NCI-H446 (cell line): ENCODE measurements around the gene BIK.

Experiments
- DNase-seq, 2 experiments: peaks; one replicate each; lab custom pipeline; 2025; lab: John Stamatoyannopoulos, UW

Gene BIK

GRCh38 chr22:43162412-43163150, 52.0 kb downstream of the BIK start:
- DNase-seq, result no peak

DNA sequence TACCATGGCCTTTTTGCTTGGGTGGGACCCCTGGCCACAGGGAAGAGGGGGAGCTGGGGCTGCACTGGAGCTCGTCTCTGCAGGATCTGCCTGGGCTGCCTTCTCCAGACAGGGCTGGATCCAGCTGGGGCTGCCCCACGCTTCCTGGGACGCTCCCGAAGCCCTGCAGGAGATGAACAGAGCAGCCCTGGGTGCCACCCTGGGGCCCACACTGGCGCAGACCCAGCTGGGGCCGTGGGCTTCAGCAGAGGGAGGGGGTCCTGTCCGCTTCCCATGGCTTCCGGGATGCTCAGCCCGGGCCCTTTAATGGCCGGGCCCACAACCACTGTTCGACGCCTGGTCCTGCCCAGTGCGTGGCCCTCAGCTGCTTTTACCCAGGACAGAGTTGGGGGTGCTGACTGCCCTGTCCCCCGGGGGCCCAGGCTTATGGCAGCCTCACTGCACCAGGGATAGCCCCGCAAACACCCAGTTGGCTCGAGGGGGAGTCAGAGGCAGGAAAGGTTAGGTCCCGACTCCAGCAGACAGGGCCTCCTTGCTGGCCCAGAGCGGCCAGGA, 52.8 kb downstream of the BIK start:
- DNase-seq, result no peak

GRCh38 chr22:43164636-43165035, 54.1 kb downstream of the BIK start:
- no peak for DNase-seq

- DNase-seq, result no peak
Measured at GRCh38 chr22:43166132-43166930, 55.8 kb downstream of the BIK start.

GRCh38 chr22:43167001-43167589, 56.5 kb downstream of the BIK start:
- no peak for DNase-seq

DNA sequence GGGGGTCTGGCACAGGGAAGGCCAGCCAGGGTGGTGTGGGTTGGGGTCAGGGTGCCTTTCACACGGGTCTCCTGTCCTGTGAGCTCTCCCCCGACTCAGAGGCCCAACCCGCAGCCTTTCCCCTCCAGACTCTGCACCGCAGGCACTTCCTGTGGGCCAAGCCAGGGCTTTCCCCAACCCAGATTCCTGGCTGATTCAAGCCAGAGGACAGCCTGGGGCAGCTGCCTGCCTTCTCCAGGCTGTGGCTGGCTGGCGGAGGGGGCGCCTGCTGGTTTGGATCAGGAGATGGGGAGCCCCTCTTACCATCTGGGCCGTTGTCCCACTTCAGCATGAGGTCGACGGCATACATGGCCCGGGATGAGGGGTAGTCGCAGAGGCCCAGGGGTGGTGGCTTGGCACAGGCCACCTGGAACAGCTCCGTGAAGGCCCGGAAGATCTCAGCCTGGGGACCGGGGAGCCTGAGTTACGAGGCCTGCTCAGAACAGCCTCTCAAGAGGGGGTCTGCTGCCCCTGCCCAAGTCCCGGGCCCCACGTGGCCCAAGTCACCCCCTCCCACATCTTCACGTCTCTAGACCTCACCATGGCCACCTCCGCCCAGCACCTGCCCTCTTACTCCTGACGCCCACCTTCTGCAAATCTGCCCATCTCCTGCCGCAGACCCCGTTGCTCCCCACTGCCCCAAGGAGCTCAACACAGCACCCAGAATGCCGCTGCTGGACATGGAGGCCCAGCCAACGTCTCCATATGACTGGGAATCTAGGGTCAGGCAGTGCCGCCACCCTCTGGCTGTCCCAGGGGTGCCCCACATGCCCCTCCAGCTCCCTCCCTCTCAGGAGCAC, 58.1 kb downstream of the BIK start:
- DNase-seq, result no peak

DNA sequence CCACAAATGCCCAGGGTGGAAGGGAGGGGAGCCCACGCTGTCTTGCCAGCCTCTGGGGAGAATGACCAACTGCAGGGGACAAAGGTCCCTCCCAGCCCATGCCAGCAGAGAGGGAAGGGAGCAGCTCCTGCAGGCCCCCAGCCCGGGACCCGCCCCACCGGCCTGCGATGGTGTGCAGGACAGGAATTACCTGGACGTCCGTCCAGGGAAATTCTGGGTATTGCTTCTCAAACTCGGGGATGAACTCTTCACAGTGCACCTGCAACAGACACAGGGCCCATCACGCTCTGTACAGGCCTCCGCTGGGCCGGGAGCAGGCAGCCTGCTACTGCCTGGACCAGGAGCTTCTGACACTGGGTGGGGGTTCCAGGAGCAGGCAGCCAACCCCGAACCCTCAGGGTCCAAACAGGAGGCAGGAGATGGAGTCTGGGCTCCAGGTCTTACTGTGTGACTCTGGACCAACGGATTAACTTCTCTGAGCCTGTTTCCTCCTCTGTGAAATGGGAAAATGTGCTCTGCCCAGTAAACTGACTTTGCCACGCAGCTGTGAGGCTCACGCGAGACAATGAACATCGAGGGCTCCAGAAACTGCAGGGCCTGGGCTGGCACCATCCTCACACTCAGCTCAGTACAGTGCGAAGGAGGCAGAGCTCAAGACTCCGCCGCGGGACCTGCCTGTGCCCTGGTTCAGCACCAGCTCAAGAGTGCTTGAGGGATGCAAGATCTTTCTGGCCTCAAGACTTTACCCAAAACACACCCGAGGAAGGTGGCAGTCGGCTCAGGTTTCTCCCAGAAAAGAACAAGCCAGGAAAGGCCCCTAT, 59.0 kb downstream of the BIK start:
- DNase-seq, result no peak

DNA sequence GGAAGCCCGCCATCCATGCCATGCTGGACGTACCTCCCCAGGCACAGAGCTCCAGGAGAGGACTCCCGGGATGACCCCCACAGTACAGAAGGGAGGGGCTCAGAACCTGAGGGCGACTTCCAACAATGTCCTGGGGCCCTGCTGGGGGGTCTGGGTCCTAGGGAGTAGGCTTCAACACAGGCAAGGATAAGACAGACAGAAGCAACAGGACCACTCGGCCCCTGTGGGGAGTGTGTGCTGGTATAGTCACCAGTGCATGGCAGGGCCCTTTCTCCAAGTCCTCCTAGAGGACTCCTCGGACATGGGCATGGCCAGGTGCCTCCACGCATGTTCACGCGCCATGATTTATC, 59.6 kb downstream of the BIK start:
- no peak for DNase-seq

- no peak for DNase-seq
Measured at GRCh38 chr22:43171019-43171491, 60.5 kb downstream of the BIK start.

- DNase-seq, result no peak
Measured at GRCh38 chr22:43171607-43172006, 61.1 kb downstream of the BIK start.

GRCh38 chr22:43172191-43172590, 61.6 kb downstream of the BIK start:
- DNase-seq, result no peak

- no peak for DNase-seq
Measured at GRCh38 chr22:43173566-43173965, 63.0 kb downstream of the BIK start.

DNA sequence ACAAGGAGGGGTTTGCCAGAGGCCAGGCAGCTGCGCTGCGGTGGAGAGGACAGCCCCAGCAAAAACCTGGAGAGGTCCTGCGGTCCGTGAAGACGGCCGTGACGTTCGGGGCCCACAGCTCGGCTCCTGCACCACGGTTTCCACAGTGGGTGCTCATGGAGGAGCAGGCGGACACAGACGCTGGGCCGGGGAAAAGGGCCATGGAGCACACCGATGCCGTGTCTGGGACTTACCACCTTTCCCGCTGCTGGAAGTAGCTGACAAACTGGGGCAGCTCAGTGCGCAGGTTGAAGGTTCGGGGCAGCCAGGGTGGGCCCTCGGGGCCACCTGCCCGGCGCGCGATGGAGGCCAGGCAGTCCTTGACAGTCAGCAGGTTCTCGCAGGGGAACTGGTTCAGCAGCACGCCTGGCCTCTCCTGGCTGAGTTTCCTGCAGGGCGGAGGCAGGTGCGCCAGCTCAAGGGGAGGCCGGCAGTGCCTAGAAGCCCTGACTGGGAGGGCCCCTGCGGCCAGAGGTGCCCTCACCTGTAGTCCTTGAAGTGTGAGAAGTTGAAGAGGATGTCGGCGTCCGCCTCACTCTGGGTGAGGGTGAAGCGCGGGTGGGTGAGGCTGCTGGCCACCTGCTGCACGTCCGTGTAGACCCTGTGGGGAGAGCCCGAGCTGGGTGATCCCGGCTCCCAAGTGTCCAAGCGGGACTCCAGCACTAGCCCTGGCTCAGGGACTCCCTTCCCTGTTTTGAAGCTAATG, 63.6 kb downstream of the BIK start:
- no peak for DNase-seq

- no peak for DNase-seq
Measured at GRCh38 chr22:43174941-43175531, 64.5 kb downstream of the BIK start.

DNA sequence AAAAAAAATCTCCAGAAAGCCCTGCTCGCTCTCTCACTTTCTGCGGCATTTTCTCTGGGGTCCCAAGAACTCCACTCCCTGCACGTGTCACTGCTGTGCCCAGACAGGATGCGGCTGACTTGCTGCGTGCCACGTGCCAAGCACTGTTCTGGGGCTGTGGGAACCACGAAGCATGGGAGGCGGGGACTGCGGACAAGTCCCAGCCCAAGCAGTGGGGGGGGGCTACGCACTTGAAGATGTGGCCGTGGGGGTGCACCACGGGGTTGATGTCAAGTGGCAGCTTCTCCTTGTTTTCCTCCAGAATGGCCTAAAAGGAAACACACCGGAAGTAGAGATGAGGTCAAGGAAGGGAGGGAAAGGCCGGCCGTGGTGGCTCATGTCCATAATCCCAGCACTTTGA, 65.5 kb downstream of the BIK start:
- no peak for DNase-seq

DNA sequence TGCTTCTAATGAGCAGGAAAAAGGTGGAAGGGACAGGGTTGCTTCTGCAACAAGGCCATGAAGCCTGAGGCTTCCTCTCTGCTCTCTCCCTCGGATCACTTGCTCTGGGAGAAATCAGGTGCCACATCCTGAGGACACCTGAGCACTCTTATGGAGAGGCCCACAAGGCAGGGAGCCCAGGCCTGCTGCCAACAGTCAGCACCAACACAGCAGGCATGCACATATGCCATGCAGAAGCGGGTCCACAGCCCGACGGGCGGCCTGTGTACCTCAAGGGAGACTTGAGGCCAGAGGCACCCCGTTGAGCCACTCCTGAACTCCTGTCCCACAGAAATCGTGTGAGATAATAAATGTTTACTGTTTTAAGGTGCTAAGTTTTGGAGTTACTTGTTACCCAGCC, 66.9 kb downstream of the BIK start:
- DNase-seq, result no peak
